Activated CD8-positive, alpha-beta memory T cell treated with anti-CD3 and anti-CD28 coated beads, Interleukin-2, amount 50 U/mL, for 4 hours (primary cell): ENCODE measurements around the gene PAPPA2.
A peak's percentile ranks its signal among the peaks of the same experiment; 100 is the strongest.

ENCODE experiments used
- DNase-seq: peaks from one replicate; pipeline ENCODE4 v3.0.0-alpha.2; 2020

The PAPPA2 gene

GRCh38 chr1:176866011-176866714 is 403.2 kb downstream of the PAPPA2 start:
- no peak for DNase-seq

DNA sequence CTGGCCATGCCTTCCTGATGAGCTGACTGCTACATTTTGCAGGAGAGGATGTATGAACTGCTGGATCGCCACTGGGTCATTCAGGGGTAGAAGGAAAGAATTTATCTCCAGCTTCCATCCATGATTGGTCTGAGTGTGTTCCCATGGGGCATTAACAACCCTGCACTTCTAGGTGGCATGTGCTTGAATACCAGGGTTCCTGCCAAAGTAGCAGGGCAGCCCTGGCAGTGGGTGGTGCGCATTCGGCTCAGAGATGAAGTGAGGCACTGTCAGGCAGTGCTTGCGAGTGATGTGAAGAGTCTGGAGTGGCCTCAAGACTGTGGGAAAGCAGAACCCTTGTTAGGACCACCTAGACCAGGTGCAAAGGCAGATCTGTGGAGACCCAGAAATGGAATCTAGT is 406.6 kb downstream of the PAPPA2 start:
- no peak for DNase-seq

DNA sequence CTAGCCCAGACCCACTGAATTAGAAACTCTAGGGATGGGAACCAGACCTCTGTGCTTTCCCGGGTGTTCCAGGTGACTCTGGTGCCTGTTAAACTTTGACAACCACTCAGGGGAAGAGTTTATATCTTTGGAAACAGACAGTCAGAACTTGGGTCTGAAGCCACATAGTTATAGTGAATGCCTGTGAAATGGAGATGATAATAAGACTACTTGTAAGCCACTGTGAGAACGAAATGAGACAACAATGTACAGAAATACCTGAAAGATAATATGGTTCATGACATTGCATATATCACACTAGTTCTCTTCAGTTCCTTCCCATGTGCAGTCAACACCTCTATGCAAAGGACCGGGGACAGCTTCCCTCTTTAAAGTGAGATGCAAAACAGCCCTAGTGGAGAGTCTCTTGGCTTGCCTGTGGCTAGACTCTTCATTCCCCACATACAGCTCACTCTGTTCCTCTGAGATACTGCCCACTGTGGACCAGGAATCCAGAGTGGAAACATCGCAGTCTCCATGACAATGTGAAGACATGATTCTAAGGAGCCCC is 414.1 kb downstream of the PAPPA2 start:
- no peak for DNase-seq

GRCh38 chr1:176877557-176877956 is 414.6 kb downstream of the PAPPA2 start:
- no peak for DNase-seq

- DNase-seq = no peak
Measured at GRCh38 chr1:176878750-176879536, 416.0 kb downstream of the PAPPA2 start.

DNA sequence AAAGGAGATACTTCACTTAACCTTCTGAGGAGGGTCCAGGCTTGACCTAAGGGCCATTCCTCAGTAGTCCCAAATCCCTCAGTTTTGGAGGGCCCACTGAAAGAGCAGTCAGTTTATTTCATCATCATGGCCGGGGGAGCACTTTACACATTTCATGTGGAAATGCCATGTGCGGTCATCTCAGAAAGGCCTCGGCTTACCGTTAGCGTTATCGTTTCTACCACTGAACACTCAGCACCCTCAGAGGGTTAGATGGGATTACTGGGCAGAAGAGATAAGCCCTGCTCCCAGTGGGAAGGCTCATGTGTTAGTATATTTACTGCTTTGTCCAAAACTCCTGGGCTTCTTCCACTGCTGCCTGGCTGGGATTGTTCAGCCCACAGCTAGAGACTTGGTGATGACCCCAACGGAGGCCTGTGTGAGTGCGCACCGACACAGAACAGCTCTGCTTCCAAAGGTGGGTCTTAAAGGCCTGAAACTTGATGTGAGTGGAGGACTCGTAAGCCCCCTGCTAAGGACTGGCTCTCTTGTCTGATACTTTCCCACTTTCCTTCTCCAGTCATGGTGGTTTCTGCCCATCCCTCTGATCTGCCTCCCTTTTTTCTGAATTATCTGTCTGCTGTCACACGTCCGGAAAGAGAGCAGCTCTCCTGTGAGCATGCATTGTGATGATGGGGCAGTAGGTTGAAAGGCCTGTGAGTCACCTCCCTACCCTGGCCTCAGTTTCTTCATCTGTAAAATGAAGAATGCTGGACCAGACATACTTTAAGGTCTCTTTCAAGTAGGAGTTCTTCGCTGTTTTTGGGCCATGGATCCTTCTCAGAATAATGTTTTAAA is 417.0 kb downstream of the PAPPA2 start:
- no peak for DNase-seq

DNA sequence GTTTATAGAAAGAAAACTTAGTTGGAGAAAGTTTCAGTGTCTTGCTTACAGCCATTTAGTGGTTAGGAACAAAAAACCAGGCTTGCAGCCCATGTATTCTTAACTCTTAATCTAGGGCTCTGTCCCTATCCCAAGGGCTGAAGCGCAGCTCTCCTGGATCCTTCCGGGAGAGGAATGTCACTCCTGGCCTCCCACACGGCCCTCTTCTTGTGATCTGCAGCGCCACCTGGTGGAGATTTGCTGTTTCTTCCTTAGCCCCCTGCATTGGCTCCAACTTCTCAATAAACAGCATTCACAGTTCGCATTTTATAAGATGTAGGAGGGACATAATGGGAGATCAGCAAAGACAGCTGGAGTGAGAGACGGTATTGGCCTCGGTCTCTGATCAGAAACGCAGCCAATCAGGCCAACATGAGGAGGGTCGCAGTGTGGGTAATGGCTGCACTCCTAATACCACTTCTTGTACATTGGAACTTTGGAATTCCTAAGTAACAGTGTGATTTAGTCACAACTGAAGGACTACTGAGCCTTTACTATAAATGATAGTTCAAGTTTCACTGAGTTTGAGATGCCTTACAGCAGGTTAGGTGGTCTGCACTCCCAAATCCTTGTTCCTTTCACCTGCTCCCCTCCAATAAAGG is 418.1 kb downstream of the PAPPA2 start:
- DNase-seq = peak; percentile 16

DNA sequence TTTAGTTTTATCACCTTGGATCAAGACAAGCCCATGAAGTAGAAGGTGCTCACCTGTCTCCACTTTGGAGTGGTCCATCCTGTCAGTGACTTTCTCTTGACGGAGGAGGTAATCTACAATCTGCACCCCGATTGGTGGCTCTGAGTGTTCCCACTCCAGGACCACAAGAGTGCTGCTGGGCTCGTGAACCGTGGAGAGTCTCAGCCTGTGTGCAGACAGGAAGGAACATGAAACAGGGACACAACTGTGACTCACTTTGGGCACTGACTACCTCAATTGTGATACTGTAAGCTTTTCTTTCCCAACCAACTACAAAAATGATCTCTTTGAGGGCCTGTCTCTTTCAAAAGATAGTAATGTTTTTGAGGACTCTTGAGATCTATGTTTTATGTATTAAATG is 421.3 kb downstream of the PAPPA2 start:
- no peak for DNase-seq

DNA sequence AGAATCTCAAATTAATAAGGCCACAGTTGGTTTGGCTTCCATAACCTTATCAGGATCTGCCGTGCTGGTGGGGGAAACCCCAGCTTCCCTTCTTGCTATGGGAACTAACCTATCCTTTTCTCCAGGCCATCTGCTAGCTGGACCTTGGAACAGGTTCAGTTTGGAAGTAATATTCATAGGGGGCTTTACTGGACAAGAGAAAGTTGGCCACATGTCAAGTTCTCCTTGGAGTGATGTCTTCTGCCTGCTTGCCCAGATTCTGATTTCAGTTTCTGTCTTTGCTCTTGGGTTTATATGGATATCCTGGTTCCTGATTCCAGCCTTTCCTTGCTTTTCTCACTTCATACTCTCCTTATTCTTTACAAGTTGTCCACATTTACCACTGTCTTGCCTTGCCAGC is 421.9 kb downstream of the PAPPA2 start:
- no peak for DNase-seq

GRCh38 chr1:176885341-176885740 is 422.4 kb downstream of the PAPPA2 start:
- no peak for DNase-seq

- DNase-seq = no peak
Measured at GRCh38 chr1:176885751-176886150, 422.8 kb downstream of the PAPPA2 start.

DNA sequence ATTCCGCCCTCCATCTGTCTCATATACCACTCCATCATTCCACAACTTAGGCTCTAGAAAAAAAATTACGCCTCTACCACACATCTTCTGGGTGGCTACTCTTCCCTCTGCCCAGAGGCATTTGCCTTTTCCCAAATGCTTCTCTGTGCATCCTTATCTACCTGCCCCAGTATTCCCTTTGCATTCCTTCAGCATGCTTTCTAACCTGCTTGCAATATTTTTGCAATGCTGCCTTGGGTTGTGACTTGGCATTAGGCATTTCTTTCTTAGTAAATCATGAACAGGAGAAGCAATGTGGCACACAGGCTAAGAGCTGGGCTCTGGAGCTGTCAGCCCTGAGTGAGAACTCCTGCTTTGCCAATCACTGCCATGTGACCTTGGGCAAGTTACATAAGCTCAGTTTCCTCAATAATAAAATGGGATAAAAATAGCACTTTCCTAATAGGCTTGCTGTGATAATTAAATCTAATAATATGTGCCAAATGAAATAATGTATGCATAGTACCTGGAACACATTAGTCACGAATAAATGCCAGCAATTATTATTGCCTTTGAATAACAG is 425.6 kb downstream of the PAPPA2 start:
- DNase-seq = no peak

GRCh38 chr1:176893625-176894352 is 430.8 kb downstream of the PAPPA2 start:
- no peak for DNase-seq

DNA sequence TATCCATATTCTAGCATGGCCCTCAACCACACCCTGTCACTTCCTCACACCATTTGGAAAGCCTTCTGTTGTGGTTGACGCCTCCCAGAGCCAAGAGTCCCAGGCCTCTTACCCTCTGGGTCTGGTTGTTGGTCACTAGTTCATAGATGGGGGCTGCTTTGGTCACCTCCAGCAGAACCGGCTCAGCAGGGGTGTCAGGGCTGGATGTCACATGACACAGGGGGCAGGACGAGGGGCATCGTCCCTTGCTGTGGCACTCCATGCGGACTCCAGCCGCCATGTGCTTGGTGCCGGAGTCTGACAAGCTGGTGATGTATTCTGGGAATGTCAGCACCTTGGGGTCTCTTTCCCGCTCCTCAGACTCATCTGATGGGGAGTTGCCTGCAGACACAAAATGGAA is 431.5 kb downstream of the PAPPA2 start:
- no peak for DNase-seq
